Bronchial epithelial cell (primary cell): ENCODE measurements around the gene SLC22A3. TPM values are rescaled to one million over a fixed set of nuclear protein-coding genes. Genes with fewer than 3 reads are reported as not detected.

Source experiments
- DNase-seq: peaks from one replicate; pipeline ENCODE4 v3.0.0-alpha.2; 2010; ENCODE audit warnings: low read depth
- FAIRE-seq: peaks from 2 replicates; lab custom pipeline; 2011; peaks lifted over from hg19 to GRCh38; lab: Jason Lieb, UNC
- H3K27me3 ChIP-seq: 2 replicates; pipeline ENCODE4 v1.5.1; 2011; ENCODE audit warnings: low read length; ENCODE audit not compliant: control insufficient read depth, insufficient read depth
- H3K36me3 ChIP-seq: 2 replicates; pipeline ENCODE4 v1.5.1; 2011; ENCODE audit warnings: low read length; ENCODE audit not compliant: control insufficient read depth, insufficient read depth
- H3K4me3 ChIP-seq: 2 replicates; pipeline ENCODE4 v1.5.1; 2011; ENCODE audit warnings: mild to moderate bottlenecking, low read depth, low read length, control low read depth
- total RNA-seq: library from RNA; depleted of rRNA; stranded (reverse); fragments of >200 nt; gene quantifications from 2 replicates; pipeline ENCODE4 v1.2.1, GENCODE V29; 2014
- TF ChIP-seq, protein P1 (sequence below): IDR thresholded peaks from 2 replicates; pipeline ENCODE4 v1.5.1; 2011; ENCODE audit warnings: mild to moderate bottlenecking, moderate library complexity, low read length, control low read depth, inconsistent platforms; ENCODE audit not compliant: insufficient read depth, severe bottlenecking

The SLC22A3 gene
- total RNA-seq, 1 donor from 2014 or later, result 8.2 TPM

DNA sequence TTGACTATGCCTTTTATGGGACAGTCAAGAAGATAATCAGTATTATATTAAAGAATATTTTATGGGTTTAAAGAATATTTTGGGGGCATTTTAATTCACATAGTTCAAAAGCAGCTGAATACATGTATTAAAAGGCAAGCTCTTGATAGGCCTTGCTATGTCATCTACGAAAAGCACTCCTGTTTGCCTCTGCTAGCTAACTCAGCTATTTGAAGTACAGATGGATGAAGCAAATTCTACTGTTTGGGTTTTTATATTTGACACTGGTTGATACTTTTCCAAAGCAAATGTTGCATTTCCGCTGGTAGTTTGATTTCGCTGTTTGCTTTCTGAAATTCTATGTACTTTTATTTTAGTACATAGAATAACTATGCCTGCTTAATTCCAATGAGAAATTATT is 47.0 kb downstream of the SLC22A3 start:
- Histone ChIP-seq H3K36me3 (no peaks in the 10 kb centered on the region), H3K4me3 (no peak overlapping the region), H3K27me3 (no peaks in the 10 kb centered on the region)
- no peak for FAIRE-seq
- no peak for DNase-seq
- TF ChIP-seq, protein P1, sequence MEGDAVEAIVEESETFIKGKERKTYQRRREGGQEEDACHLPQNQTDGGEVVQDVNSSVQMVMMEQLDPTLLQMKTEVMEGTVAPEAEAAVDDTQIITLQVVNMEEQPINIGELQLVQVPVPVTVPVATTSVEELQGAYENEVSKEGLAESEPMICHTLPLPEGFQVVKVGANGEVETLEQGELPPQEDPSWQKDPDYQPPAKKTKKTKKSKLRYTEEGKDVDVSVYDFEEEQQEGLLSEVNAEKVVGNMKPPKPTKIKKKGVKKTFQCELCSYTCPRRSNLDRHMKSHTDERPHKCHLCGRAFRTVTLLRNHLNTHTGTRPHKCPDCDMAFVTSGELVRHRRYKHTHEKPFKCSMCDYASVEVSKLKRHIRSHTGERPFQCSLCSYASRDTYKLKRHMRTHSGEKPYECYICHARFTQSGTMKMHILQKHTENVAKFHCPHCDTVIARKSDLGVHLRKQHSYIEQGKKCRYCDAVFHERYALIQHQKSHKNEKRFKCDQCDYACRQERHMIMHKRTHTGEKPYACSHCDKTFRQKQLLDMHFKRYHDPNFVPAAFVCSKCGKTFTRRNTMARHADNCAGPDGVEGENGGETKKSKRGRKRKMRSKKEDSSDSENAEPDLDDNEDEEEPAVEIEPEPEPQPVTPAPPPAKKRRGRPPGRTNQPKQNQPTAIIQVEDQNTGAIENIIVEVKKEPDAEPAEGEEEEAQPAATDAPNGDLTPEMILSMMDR, result no peak

DNA sequence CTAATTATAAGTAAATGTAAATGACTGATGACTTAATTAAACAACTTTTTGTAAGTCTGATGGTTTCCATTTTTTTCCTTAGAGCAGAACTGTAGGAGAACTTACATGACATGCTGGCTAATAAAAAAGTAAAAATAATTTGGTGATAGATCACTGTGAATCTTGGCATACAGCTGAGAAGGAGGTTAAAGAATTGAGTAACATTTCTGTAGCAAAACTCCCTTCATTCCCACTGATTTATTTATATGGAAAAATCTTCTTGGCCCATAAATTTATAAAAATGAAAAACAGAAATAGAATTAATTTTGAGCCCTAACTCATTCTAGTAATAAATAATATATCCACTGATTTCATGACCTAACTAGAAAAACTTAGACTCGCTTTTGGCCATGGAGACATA is 48.1 kb downstream of the SLC22A3 start:
- H3K36me3 ChIP-seq, result no peaks in the 10 kb centered on the region
- FAIRE-seq (no peak), DNase-seq (no peak)
- H3K27me3 ChIP-seq, result no peaks in the 10 kb centered on the region
- H3K4me3 ChIP-seq, result no peak overlapping the region
- TF ChIP-seq, protein P1, result no peak

DNA sequence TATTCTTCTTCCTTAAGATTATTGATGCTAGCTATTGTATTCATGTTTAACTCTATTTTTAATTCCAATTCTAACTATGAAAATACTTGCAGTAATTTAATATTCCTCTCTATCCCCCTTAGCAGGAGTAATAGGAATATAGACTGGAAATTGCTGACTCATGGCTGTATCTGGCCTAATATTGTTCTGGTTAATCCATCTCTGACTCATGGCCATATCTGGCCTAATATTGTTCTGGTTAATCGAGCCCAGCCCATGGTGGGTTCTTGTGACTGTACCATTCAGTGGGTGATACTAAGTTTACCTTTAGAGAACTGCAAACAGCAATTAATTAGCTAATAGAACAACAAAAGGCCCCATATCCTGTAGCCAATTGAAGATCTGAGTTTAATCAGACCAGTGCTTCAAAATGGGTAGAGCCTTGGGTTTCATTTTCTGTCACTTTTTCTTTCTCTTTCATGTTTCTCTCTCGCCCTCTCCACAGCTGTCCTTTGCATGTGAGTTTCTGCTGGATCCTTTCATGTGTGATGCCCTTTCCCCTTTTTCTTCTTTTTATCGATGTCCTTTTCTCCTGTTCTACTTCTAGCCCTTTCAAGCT is 50.6 kb downstream of the SLC22A3 start:
- DNase-seq, result peak; percentile 79
- no peak for FAIRE-seq
- no peaks in the 10 kb centered on the region for H3K27me3 ChIP-seq
- H3K4me3 ChIP-seq, result no peak overlapping the region
- H3K36me3 ChIP-seq, result no peaks in the 10 kb centered on the region
- TF ChIP-seq, protein P1, result no peak

DNA sequence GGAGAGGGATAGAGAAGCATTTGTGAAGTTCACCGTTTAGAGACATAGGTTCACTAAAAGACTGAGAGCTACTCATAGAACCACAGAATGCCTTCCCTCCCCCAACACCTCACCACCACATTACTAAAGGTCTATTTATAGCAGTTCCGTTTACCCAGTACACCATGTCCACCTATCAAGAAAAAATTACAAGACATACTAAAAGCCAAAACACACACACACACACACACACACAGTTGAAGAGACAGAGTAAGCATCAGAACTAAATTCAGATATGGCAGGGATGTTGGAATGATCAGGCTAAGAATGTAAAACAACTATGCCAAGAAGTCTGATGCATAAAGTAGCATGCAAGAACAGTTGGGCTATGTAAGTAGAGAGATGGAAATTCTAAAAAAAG is 52.3 kb downstream of the SLC22A3 start:
- TF ChIP-seq, protein P1, result no peak
- Histone ChIP-seq H3K4me3 (no peak overlapping the region), H3K27me3 (no peaks in the 10 kb centered on the region), H3K36me3 (no peaks in the 10 kb centered on the region)
- no peak for FAIRE-seq
- DNase-seq, result no peak

DNA sequence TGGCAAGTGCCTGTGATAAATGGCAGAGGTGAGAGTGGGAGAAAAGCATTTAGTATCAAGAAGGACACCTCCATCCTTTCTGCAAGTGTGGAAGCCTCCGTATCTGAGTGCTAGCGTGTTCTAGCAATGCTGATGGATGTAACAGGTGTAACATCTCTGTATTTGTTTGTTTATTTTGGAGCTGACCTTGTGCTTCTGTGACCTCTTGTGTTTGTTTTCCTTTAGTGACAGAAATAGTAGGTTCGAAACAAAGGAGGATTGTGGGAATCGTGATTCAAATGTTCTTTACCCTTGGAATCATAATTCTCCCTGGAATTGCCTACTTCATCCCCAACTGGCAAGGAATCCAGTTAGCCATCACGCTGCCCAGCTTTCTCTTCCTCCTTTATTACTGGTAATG is 60.4 kb downstream of the SLC22A3 start:
- Histone ChIP-seq H3K27me3 (no peaks in the 10 kb centered on the region), H3K36me3 (no peaks in the 10 kb centered on the region), H3K4me3 (no peak overlapping the region)
- TF ChIP-seq, protein P1, result no peak
- FAIRE-seq (no peak), DNase-seq (no peak)

DNA sequence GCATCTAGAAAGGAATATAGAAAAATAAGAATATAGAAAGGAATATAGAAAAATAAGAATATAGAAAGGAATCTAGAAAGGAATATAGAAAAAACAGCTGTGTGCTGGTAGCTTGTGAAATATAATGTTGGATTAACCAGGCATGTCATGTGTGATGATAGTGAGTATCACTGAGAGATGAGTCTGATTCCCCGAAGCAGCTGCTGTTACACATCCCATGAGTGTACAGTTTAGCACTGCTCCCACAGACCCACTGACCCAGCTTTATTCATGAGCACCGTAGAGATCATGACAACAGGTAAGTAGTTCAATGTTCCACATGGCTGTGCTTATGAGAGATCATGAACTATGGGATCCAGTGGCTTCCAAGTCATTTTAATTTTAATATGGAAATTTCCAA is 64.8 kb downstream of the SLC22A3 start:
- Histone ChIP-seq H3K27me3 (no peaks in the 10 kb centered on the region), H3K36me3 (no peaks in the 10 kb centered on the region), H3K4me3 (no peak overlapping the region)
- TF ChIP-seq, protein P1, result no peak
- FAIRE-seq, result no peak
- DNase-seq, result no peak
